Body of pancreas (tissue), 4 donors: ENCODE measurements around the gene SMLR1.

Source experiments
- POLR2A ChIP-seq, 3 donors: fragments of 450-650 bp; IDR thresholded peaks; one replicate each; pipeline ENCODE4 v1.6.1; 2016; ENCODE audit warnings: antibody characterized with exemption in 3 of 3, mild to moderate bottlenecking in 2 of 3
- TF ChIP-seq, protein P1 (sequence below), 7 experiments: fragments of 450-650 bp in 4 of 7; fragments of 200-600 bp in 3 of 7; sonication (generic) in 3 of 7; IDR thresholded peaks; one replicate each; pipeline ENCODE4 v1.5.1; 2016 to 2019; ENCODE audit warnings: antibody characterized with exemption in 7 of 7

DNA sequence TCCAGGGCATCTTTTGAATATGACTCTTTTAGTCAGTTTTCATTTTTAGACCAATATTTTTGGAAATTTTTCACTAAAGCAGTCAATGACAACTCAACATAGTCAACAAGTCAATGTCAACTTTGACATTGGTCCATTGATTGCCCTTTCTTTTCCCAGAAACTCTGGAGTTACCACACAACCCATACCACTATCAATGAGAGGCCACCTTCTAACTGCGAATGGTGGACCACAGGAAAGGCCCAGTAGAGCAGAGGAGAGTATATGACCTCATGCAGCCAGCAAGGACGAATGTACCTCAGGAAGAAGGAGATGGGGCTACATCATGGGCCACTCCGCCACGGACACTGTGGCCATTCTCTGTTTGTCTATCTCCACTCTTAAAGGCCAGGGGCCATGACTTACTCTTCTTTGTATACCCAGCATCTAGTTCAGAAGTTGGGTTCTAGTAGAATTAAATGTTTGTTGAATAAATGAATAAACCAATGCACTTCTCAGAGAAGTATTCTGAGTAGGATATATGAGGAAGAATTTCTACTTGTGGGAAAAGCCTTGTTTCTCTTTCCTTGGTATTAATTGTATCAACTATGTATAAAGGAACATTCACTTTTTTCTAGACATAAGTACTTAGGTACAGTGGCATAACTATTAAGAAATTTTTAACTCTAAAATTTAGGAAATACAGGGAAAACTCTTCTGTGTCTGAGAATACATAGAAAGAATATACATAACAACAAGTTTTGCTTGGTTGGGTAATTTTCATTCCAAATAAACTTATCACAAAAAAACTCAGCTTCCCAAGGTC is 562 bp upstream of the SMLR1 start:
- TF ChIP-seq, protein P1, sequence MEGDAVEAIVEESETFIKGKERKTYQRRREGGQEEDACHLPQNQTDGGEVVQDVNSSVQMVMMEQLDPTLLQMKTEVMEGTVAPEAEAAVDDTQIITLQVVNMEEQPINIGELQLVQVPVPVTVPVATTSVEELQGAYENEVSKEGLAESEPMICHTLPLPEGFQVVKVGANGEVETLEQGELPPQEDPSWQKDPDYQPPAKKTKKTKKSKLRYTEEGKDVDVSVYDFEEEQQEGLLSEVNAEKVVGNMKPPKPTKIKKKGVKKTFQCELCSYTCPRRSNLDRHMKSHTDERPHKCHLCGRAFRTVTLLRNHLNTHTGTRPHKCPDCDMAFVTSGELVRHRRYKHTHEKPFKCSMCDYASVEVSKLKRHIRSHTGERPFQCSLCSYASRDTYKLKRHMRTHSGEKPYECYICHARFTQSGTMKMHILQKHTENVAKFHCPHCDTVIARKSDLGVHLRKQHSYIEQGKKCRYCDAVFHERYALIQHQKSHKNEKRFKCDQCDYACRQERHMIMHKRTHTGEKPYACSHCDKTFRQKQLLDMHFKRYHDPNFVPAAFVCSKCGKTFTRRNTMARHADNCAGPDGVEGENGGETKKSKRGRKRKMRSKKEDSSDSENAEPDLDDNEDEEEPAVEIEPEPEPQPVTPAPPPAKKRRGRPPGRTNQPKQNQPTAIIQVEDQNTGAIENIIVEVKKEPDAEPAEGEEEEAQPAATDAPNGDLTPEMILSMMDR (IDR thresholded peaks at IDR 0.05), result no peak
- TF ChIP-seq POLR2A (IDR thresholded peaks at IDR 0.05), result no peak
